Tibial nerve (tissue), 3 donors: ENCODE data around the gene SCCPDH.
"Not testable (repeated sequence)": the region's sequence is repeated elsewhere in the genome, so short reads cannot be mapped to it uniquely, and the experiment has no call there.

Experiments used
- CTCF ChIP-seq, 5 experiments: fragments of 200-600 bp in 3 of 5; fragments of 450-650 bp in 2 of 5; sonication (generic) in 3 of 5; IDR thresholded peaks; one replicate each; pipeline ENCODE4 v1.5.1; 2016 to 2019; ENCODE audit warnings: antibody characterized with exemption in 5 of 5, mild to moderate bottlenecking in 3 of 5, moderate library complexity in 2 of 5
- POLR2A ChIP-seq, 2 donors: fragments of 450-650 bp; IDR thresholded peaks; one replicate each; pipeline ENCODE4 v1.6.1; 2017; ENCODE audit warnings: antibody characterized with exemption in 2 of 2, mild to moderate bottlenecking in 2 of 2, moderate library complexity in 2 of 2

- not testable (repeated sequence) for TF ChIP-seq CTCF, POLR2A (IDR thresholded peaks at IDR 0.05)
Observed at GRCh38 chr1:246746155-246746554, 21.9 kb downstream of the SCCPDH start.
